H1 (cell line): ENCODE measurements around the gene SH3RF2. TPM values are rescaled to one million over a fixed set of nuclear protein-coding genes. Genes with fewer than 3 reads are reported as not detected.
"Not testable (repeated sequence)": the region's sequence is repeated elsewhere in the genome, so short reads cannot be mapped to it uniquely, and the experiment has no call there.

Source experiments
- CTCF ChIA-PET: fragments of 300-600 bp; sonication (Branson Sonifier 250); formaldehyde crosslinking; loops from one replicate; lab custom pipeline; 2021; ENCODE audit not compliant: partially characterized antibody; lab: Charles Lee
- POLR2A ChIA-PET: fragments of 300-600 bp; sonication (Branson Sonifier 250); formaldehyde crosslinking; loops from one replicate; lab custom pipeline; 2021; ENCODE audit warnings: inconsistent platforms; ENCODE audit not compliant: partially characterized antibody; lab: Charles Lee
- DNase-seq, 2 experiments: peaks; one replicate each; pipeline versions ENCODE4 v3.0.0 to v3.0.0-alpha.2; 2010 to 2022; ENCODE audit warnings: low spot score in 2 of 2, low read depth in 1 of 2, mixed read lengths in 1 of 2
- FAIRE-seq: peaks from 2 replicates; lab custom pipeline; 2011; peaks lifted over from hg19 to GRCh38; lab: Jason Lieb, UNC
- H2AFZ ChIP-seq: 2 replicates; pipeline ENCODE4 v1.8.1; 2012; ENCODE audit warnings: low read length, inconsistent platforms
- H2AK5ac ChIP-seq: 2 replicates; pipeline ENCODE4 v1.6.1; 2013; ENCODE audit warnings: low read depth, low read length
- H2BK120ac ChIP-seq: replicated peaks from 2 replicates; pipeline ENCODE3; 2013; ENCODE audit warnings: low read depth, low read length, inconsistent platforms
- H2BK12ac ChIP-seq: 2 replicates; pipeline ENCODE4 v1.6.1; 2013; ENCODE audit warnings: low read depth, low read length
- H2BK15ac ChIP-seq: 2 replicates; pipeline ENCODE4 v1.6.1; 2013; ENCODE audit warnings: low read length
- H2BK20ac ChIP-seq: 2 replicates; pipeline ENCODE4 v1.6.1; 2013; ENCODE audit warnings: low read length
- H2BK5ac ChIP-seq: 2 replicates; pipeline ENCODE4 v1.6.1; 2013; ENCODE audit warnings: low read depth, low read length
- H3K14ac ChIP-seq: 2 replicates; pipeline ENCODE4 v1.6.1; 2013; ENCODE audit warnings: inconsistent platforms; ENCODE audit not compliant: insufficient read length
- H3K18ac ChIP-seq: 2 replicates; pipeline ENCODE4 v1.6.1; 2013; ENCODE audit warnings: low read length; ENCODE audit errors: extremely low read depth
- H3K23ac ChIP-seq: 2 replicates; pipeline ENCODE4 v1.6.1; 2013; ENCODE audit warnings: inconsistent platforms; ENCODE audit not compliant: insufficient read length
- H3K23me2 ChIP-seq: 2 replicates; pipeline ENCODE4 v1.6.1; 2013; ENCODE audit warnings: low read depth, low read length
- H3K27ac ChIP-seq: 2 replicates; pipeline ENCODE4 v1.6.1; 2011; ENCODE audit warnings: low read depth, low read length, inconsistent platforms
- H3K27me3 ChIP-seq, 4 experiments: replicated peaks in 1 of 4; 1 replicate in 1 of 4; 2 replicates in 3 of 4; pipeline versions ENCODE4 v1.6.1 to v1.8.1; 2011 to 2013; ENCODE audit warnings: low read length in 3 of 4, mild to moderate bottlenecking in 3 of 4, inconsistent platforms in 2 of 4, mixed read lengths in 2 of 4, moderate library complexity in 1 of 4; ENCODE audit not compliant: control insufficient read depth in 3 of 4, insufficient read depth in 3 of 4; ENCODE audit errors: extremely low read depth in 1 of 4
- H3K36me3 ChIP-seq, 4 experiments: 2 replicates each; pipeline versions ENCODE4 v1.6.1 to v1.8.1; 2011 to 2013; ENCODE audit warnings: mild to moderate bottlenecking in 4 of 4, low read length in 3 of 4, moderate library complexity in 2 of 4, control low read depth in 1 of 4, inconsistent platforms in 1 of 4; ENCODE audit not compliant: insufficient read depth in 4 of 4, control insufficient read depth in 2 of 4
- H3K4ac ChIP-seq: replicated peaks from 2 replicates; pipeline ENCODE3; 2013; ENCODE audit warnings: low read length, low read depth, mixed read lengths, inconsistent platforms; ENCODE audit not compliant: insufficient read length
- H3K4me1 ChIP-seq, 4 experiments: replicated peaks in 1 of 4; 1 replicate in 1 of 4; 2 replicates in 3 of 4; pipeline versions ENCODE4 v1.6.1 to v1.8.1; 2011 to 2013; ENCODE audit warnings: low read length in 3 of 4, inconsistent platforms in 2 of 4, mixed read lengths in 1 of 4; ENCODE audit not compliant: insufficient read depth in 4 of 4, control insufficient read depth in 3 of 4
- H3K4me2 ChIP-seq, 2 experiments: 2 replicates each; pipeline versions ENCODE4 v1.6.1 to v1.8.1; 2011 to 2013; ENCODE audit warnings: low read depth in 2 of 2, low read length in 2 of 2, control low read depth in 1 of 2, inconsistent platforms in 1 of 2, mild to moderate bottlenecking in 1 of 2; ENCODE audit not compliant: insufficient read depth in 1 of 2
- H3K4me3 ChIP-seq, 4 experiments: fragments of 200-600, 300-600 bp in 1 of 4; sonication (generic), shearing (Covaris generic), sonication (Bioruptor Twin) in 1 of 4; 2 replicates each; pipeline versions ENCODE4 v1.5.1 to v1.8.1; 2011 to 2016; ENCODE audit warnings: low read length in 4 of 4, low read depth in 3 of 4, control low read depth in 2 of 4, inconsistent platforms in 2 of 4, mild to moderate bottlenecking in 2 of 4, mixed read lengths in 1 of 4, moderate library complexity in 1 of 4; ENCODE audit not compliant: insufficient read depth in 2 of 4; ENCODE audit errors: extremely low read depth in 1 of 4
- H3K56ac ChIP-seq: replicated peaks from 2 replicates; pipeline ENCODE3; 2013; ENCODE audit warnings: low read depth, mild to moderate bottlenecking, mixed read lengths, low read length, inconsistent platforms; ENCODE audit not compliant: insufficient read length
- H3K79me1 ChIP-seq: 2 replicates; pipeline ENCODE4 v1.6.1; 2013; ENCODE audit warnings: low read depth, low read length, control low read depth
- H3K79me2 ChIP-seq, 2 experiments: 2 replicates each; pipeline versions ENCODE4 v1.6.1 to v1.8.1; 2012 to 2013; ENCODE audit warnings: low read length in 2 of 2, mild to moderate bottlenecking in 2 of 2, inconsistent platforms in 1 of 2; ENCODE audit not compliant: insufficient read depth in 2 of 2, control insufficient read depth in 1 of 2
- H3K9ac ChIP-seq, 4 experiments: replicated peaks in 1 of 4; 1 replicate in 1 of 4; 2 replicates in 3 of 4; pipeline versions ENCODE4 v1.6.1 to v1.8.1; 2011 to 2013; ENCODE audit warnings: low read depth in 3 of 4, low read length in 3 of 4, control low read depth in 2 of 4, mild to moderate bottlenecking in 2 of 4, moderate library complexity in 2 of 4, inconsistent platforms in 1 of 4; ENCODE audit errors: extremely low read depth in 1 of 4
- H3K9me3 ChIP-seq, 2 experiments: 2 replicates each; pipeline versions ENCODE4 v1.6.1 to v1.8.1; 2012 to 2013; ENCODE audit warnings: mild to moderate bottlenecking in 2 of 2, moderate library complexity in 2 of 2, control low read depth in 1 of 2, inconsistent platforms in 1 of 2, low read depth in 1 of 2, low read length in 1 of 2, mixed read lengths in 1 of 2; ENCODE audit not compliant: insufficient read depth in 2 of 2
- H4K20me1 ChIP-seq, 2 experiments: replicated peaks in 1 of 2; 2 replicates each; pipeline versions ENCODE3 to v1.8.1; 2011 to 2013; ENCODE audit warnings: inconsistent platforms in 2 of 2, low read length in 2 of 2, mild to moderate bottlenecking in 1 of 2; ENCODE audit not compliant: insufficient read depth in 2 of 2, control insufficient read depth in 1 of 2
- H4K5ac ChIP-seq: 2 replicates; pipeline ENCODE4 v1.6.1; 2013; ENCODE audit warnings: low read length, low read depth, mixed read lengths, inconsistent platforms; ENCODE audit not compliant: insufficient read length
- H4K8ac ChIP-seq: 2 replicates; pipeline ENCODE4 v1.8.0; 2013; ENCODE audit warnings: mild to moderate bottlenecking, moderate library complexity, low read length, inconsistent platforms; ENCODE audit not compliant: insufficient read depth; ENCODE audit errors: extremely low read depth
- H4K91ac ChIP-seq: replicated peaks from 2 replicates; pipeline ENCODE3; 2013; ENCODE audit warnings: low read length, mixed read lengths, inconsistent platforms; ENCODE audit not compliant: insufficient read length
- WGBS, 2 experiments: shearing (Covaris generic) in 1 of 2; methylation state at CpG; one replicate each; pipeline versions ENCODE4 v1.1.6 to v1.1.7; 2013 to 2015; ENCODE audit warnings: low lambda C conversion rate in 2 of 2, mixed read lengths in 2 of 2, inconsistent platforms in 1 of 2, low coverage in 1 of 2, missing lambda C conversion rate in 1 of 2; ENCODE audit not compliant: insufficient replicate concordance in 2 of 2, insufficient coverage in 1 of 2, insufficient read length in 1 of 2; ENCODE audit errors: extremely low coverage in 1 of 2, missing lambda C conversion rate in 1 of 2; 5-methylcytosine and 5-hydroxymethylcytosine counted together
- polyA plus RNA-seq, 7 experiments: library from polyadenylated mRNA; depleted of rRNA in 3 of 7; stranded (reverse) in 5 of 7; unstranded in 2 of 7; fragments of >200 nt in 5 of 7; fragments of 200-250 nt in 2 of 7; gene quantifications; 1 replicate in 5 of 7; 2 replicates in 1 of 7; 4 replicates in 1 of 7; pipeline versions ENCODE4 v1.2.1 to v1.2.3, GENCODE V29; 2011 to 2013; ENCODE audit warnings: missing spikeins in 2 of 7, mixed read lengths in 2 of 7
- total RNA-seq: library from RNA; stranded (reverse); fragmentation: NEBNext Ultra II Directional; extraction: Animal tissue kit (Norgen Biotek cat#: 25700); gene quantifications from 2 replicates; pipeline ENCODE4 v1.2.1, GENCODE V29; 2021

Gene SH3RF2
- total and polyA plus RNA-seq, 2 of the 8 experiments (the other 6 are each of a cell fraction or from before 2014, with no cell fraction given) = 0.80 to 0.95 TPM

GRCh38 chr5:145964008-145964407, 27.6 kb downstream of the SH3RF2 start:
- H4K20me1 ChIP-seq, H3K23ac ChIP-seq, CTCF ChIA-PET, H2BK12ac ChIP-seq, H3K36me3 ChIP-seq, H3K4me2 ChIP-seq, H3K14ac ChIP-seq, H3K79me1 ChIP-seq, H3K9ac ChIP-seq, H2BK120ac ChIP-seq, H2BK5ac ChIP-seq, FAIRE-seq, H2AK5ac ChIP-seq, POLR2A ChIA-PET, H2AFZ ChIP-seq, H3K79me2 ChIP-seq, H3K9me3 ChIP-seq, H3K56ac ChIP-seq, H3K18ac ChIP-seq, H3K4me3 ChIP-seq, H2BK20ac ChIP-seq, H3K23me2 ChIP-seq, DNase-seq, H4K8ac ChIP-seq, H3K27ac ChIP-seq, H3K4ac ChIP-seq, H4K5ac ChIP-seq, H4K91ac ChIP-seq, H3K4me1 ChIP-seq, H3K27me3 ChIP-seq, H2BK15ac ChIP-seq: not testable (repeated sequence)
- 95% methylated on average over 8 of the region's 9 CpGs; no CpG with 5 or more reads in 1 of the 2 experiments for WGBS, 2 experiments
